GM19452 (cell line): ENCODE measurements around the gene GSTCD.
"Not testable (repeated sequence)": the region's sequence is repeated elsewhere in the genome, so short reads cannot be mapped to it uniquely, and the experiment has no call there.

ENCODE experiments used
- ATAC-seq: cut with Tn5 transposase; IDR thresholded peaks from one replicate; pipeline ENCODE4 v1.9.1; 2021; ENCODE audit not compliant: unreplicated experiment

GSTCD gene

DNA sequence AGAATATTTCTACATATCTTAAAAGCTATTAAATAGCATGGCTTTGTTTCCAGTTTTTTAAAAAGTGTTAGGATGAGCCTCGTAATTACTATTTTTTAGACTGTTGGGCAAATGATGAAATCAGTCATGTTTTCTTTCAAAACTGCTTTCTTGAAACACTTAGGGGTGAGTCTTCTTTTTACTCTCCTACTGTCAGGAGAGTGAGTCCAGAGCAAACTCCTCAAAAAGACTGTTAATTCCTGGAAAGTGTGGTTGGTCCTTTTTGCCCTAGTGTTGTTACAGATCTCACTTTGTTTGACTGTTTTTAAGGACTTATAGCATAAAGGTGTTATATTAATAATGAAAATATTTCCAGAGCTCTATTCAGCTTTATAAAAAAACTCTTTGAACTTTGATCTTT is 6.3 kb downstream of the GSTCD start:
- ATAC-seq, result no peak

DNA sequence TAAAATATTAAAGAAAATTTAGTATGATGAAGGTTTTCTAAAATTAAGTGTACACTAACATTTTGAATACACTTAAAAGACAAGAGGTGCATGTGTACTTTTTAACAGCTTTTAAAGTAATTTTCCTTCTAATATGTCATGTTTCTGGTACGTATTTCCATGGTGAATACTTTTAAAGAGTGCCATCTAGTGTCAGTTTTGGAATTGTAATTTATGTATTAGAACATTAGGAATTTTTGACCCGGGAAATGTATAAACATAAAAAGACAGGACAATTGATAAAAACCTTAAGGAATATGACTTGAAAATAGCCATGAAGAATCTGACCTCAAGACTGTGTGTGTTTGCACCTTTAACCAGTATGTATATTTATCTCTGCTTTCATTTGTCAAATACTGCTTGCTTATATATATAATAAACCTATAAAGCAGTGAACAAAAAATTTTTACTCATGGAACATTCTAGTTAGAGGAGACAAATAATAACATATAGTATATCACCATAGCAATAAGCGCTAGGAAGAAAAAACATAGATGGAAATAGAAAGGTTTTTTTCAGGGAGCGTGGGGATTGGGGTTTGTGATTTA is 7.2 kb downstream of the GSTCD start:
- ATAC-seq, result no peak

DNA sequence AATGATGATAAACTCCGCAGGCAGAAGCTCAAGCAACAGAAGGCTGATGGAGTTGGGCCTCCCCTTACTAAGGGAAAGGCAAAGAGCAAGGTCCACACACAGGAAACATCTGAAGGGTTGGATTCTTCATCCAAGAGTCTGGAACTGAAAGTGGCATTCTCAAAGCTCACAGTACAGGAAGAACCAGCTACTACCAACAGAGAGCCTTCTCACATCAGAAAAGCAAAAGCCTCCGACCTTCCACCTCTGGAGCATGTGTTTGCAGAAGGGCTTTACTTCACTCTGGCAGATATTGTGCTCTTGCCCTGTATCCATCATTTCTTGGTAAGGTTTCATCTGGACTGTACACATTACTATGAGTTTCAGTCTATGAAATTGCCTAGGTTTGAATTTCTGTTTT is 10.6 kb downstream of the GSTCD start:
- ATAC-seq, result no peak

DNA sequence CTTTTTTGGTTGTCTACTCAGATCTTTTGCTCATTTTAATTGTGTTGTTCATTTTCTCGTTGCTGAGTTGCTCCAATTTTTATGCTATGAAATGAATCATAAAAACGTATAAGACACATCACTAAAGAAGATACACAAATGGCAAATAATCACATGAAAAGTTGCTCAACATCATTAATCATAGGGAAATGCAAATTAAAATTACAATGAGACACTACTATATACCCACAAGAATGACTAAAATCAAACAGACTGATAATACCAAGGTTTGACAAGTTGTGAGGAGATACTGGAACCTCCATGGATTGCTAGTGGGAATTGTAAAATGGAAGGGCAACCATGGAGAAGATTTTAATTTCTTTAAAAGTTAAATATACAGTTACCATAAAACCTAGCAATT is 17.0 kb downstream of the GSTCD start:
- no peak for ATAC-seq

DNA sequence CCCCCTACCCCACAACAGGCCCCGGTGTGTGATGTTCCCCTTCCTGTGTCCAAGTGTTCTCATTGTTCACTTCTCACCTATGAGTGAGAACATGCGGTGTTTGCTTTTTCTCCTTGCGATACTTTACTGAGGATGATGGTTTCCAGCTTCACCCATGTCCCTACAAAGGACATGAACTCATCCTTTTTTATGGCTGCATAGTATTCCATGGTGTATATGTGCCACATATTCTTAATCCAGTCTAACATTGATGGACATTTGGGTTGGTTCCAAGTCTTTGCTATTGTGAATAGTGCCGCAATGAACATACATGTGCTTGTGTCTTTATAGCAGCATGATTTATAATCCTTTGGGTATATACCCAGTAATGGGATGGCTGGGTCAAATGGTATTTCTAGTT is 21.3 kb downstream of the GSTCD start:
- ATAC-seq, result not testable (repeated sequence)

DNA sequence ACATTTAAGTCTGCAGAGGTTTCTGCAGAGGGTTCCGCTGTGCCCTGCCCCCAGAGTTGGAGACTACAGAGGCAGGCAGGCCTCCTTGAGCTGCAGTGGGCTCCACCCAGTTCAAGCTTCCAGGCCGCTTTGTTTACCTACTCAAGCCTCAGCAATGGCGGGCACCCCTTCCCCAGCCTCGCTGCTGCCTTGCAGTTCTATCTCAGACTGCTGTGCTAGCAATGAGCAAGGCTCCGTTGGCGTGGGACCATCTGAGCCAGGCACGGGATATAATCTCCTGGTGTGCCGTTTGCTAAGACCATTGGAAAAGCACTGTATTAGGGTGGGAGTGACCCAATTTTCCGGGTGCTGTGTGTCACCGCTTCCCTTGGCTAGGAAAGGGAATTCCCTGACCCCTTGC is 26.6 kb downstream of the GSTCD start:
- not testable (repeated sequence) for ATAC-seq

DNA sequence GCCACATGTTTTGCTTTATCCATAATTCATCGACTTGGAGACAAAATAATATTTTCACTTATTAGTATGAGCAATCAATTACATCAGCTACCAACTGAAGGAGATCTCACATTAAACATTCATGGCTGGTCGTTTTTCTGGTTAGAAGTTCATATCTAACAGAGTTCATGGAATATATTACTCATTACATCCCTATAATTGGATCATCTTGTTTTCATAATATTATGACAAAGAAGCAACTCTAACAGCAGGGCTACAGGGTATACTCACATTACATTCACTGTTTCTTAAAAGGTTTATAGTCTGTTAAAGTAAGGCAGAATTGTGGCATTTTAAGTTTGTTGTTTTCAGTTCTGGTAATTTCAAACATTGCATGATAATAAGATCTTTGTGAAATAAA is 33.0 kb downstream of the GSTCD start:
- ATAC-seq, result no peak

DNA sequence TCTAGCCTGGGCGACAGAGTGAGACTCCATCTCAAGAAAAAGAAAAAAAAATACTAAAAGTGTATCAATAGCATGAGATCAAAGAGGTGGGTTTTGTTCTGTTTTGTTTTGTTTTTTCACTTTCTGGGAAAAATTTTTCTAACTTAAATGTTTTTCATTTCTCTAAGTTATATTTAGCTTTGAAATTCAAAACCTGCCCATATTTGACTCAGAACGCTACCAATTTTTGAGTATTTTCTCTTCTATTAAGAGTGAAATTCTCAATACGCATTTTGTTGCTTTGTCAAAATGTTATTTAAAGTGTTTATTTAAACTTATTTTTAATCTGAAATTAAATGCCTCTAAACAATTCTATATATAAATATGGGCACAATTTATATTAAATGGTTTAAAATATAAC is 39.6 kb downstream of the GSTCD start:
- no peak for ATAC-seq

DNA sequence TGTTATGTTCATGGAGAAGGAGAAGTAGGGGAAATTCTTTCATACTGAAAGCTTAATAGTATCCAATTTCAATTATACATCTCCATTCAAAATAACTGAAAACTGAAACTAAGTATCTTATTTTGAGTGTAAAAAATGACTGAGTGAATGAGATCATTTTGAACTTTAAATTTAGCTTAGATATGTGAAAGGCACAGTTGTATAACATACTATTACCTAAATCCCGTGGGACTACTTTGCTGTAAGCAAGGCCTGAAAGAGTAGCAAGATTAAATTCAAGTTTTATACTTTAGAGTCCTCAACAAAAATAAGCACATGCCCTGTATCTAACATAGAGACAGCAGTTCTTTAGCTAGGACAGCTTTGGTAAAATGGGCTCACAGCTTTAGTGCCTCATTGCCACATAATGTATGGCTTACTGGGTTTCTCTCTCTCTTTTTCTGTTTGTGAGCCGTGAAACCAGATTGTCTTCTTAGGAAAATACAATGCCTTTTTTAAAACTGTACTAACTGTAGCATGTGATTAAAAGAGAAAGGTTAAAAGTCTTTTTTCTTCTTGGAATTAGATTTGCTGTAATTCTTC is 43.2 kb downstream of the GSTCD start:
- no peak for ATAC-seq

DNA sequence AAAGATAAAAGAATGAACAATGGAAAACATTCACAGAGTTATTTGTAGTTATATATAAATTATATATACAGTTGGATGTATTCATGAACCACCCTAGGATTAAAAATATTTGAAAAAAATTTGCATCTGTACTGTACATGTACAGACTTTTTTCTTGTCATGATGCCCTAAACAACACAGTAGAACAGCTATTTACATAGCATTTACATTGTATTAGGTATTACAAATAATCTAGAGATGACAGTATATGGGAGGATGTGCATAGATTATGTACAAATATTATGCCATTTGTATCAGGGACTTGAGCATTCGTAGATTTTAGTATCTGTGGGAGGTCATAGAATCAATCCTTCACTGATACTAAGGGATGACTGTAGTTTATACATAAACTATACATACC is 44.8 kb downstream of the GSTCD start:
- no peak for ATAC-seq

DNA sequence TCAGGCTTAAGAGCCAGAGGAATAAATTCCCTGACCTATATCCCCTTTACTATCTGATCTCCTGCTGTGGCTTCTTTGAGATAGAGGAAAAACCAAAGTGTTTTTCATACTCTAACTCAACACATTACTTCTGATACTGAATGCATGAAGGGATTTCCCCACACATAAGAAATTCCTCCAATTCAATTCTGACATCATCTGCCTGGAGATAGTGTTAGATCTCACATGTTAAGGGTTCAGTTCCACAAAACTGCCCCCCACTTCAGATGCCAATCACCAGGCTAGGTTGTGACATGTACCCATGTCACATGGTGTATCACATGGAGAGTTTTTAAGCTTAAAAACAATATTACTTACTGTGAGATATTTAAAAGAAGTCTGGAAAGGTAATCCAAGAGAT is 46.8 kb downstream of the GSTCD start:
- ATAC-seq, result no peak

DNA sequence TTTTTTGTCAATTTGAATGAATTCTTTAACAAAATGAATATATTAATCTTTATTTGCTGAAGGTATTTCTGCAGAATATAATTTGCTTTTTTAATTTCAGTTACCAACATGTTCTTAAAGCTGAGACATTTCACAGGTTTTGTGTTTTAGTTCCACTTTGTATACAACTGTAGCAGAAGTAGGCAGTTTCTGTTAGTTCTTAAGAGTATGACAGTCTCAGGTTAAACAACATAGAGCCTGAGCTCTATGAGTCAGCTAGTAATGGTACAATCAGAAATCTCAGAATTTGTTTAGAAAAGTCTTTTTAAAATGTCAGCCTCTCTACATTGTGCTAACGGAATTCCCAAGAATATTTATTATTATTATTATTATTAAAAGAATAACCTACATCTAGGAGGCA is 50.4 kb downstream of the GSTCD start:
- ATAC-seq, result no peak

DNA sequence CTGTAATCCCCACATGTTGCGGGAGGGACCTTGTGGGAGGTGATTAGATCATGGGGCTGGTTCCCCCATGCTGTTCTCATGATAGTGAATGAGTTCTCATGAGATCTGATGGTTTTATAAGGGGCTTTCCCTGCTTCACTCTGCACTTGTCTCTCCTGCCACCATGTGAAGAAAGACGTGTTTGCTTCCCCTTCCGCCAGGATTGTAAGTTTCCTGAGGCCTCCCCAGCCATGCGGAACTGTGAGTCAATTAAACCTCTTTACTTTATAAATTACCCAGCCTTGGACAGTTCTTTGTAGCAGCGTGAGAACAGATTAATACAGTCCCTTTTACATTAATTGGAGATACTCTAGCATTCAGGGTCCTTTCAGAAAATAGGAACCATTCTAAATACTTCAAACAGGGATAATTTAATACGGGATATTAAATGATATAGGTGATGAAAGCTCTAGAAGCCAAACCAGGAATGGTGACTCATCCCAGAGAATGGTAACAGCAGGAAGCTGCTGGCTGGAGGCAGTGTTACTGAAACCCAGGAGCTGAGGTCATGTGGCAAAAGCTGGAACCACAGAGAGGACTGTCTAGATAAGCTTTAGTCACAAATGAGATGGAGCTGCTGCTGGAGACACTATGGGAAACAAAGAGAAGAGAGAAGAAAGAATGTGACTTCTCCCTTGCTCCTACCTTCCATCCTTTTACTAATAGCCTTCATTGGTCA is 57.3 kb downstream of the GSTCD start:
- no peak for ATAC-seq

DNA sequence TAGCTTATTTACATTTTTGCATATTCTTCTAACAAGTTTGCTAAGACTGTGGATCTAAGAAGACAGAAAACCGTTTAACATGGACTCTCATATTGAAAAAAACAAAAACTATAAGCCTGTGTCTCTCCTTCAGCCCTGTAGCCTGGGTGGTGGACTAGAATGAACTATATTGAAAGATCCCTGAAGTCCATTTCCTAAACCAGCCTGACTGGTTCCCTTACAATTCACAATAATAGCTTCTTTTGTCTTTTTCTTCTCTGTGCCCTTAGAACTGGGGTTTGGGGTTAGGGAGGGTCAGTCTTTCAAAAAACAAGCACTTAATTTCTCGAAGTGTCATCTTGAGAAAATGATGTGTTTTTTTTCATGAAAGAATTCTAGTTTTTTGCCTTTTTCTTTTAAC is 59.0 kb downstream of the GSTCD start:
- no peak for ATAC-seq

DNA sequence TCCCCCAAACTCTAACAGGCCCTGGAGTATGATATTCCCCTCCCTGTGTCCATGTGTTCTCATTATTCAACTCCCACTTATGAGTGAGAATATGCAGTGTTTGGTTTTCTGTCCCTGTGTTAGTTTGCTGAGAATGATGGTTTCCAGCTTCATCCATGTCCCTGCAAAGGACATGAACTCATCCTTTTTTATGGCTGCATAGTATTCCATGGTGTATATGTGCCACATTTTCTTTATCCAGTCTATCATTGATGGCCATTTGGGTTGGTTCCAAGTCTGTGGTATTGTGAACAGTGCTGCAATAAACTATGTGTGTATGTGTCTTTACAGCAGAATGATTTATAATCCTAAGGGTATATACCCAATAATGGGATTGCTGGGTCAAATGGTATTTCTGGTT is 61.9 kb downstream of the GSTCD start:
- not testable (repeated sequence) for ATAC-seq

DNA sequence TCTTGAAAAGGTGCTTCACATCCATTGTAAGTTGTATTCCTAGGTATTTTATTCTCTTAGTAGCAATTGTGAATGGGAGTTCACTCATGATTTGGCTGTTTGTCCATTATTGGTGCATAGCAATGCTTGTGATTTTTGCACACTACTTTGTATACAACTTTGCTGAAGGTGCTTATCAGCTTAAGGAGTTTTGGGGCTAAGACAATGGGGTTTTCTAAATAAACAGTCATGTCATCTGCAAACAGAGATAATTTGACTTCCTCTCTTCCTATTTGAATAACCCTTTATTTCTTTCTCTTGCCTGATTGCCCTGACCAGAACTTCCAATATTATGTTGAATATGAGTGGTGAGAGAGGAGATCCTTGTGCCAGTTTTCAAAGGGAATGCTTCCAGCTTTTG is 63.5 kb downstream of the GSTCD start:
- not testable (repeated sequence) for ATAC-seq

DNA sequence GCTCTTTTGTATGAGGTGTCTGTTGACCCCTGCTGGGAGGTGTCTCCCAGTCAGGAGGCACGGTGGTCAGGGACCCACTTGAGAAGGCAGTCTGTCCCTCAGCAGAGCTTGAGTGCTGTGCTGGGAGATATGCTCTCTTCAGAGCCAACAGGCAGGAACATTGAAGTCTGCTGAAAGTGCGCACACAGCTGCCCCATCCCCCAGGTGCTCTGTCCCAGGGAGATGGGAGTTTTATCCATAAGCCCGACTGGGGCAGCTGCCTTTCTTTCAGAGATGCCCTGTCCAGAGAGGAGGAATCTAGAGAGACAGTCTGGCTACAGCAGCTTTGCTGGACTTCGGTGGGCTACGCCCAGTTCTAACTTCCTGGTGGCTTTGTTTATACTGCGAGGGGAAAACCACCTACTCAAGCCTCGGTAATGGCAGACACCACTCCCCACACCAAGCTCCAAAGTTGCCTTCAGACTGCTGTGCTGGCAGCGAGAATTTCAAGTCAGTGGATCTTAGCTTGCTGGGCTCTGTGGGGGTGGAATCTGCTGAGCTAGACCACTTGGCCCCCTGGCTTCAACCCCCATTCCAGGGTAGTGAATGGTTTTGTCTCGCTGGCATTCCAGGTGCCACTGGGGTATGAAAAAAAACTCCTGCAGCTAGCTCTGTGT is 67.3 kb downstream of the GSTCD start:
- ATAC-seq, result not testable (repeated sequence)

DNA sequence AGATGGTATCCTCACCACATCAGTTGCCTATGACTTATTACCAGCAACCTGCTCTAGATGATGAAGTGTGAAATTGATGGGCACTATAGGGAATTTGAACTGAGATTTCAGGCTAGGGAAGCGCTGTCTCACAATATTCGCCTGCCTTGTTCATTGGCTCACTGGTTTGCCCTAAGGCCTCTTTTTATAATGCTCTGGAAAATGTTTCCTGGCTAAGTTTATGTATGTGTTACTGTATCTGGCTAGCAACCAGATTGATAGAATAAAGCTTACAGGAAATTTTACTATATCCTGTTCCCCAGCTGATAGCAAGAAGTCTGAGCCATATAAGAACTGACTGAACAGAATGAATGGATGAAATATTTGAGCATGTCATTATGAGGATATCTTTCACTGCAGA is 71.6 kb downstream of the GSTCD start:
- ATAC-seq, result no peak

DNA sequence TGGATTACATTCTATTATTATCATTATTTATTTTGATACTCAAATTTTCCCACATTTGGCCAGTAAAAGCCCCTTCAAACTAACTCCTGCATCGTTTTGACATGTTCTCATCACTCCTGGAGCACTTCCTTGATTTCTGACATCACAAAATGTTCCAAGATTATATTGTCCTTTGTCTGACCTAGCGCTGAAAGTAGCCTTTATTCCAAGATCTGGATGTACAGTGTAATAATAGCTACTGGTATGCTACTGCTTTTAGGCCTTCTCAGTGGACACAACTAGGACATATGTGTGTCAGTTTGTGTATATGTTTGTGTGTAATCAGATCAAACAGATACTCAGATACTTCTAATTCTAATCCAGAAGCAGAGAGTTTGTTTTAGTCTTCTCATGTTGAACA is 76.2 kb downstream of the GSTCD start:
- no peak for ATAC-seq

DNA sequence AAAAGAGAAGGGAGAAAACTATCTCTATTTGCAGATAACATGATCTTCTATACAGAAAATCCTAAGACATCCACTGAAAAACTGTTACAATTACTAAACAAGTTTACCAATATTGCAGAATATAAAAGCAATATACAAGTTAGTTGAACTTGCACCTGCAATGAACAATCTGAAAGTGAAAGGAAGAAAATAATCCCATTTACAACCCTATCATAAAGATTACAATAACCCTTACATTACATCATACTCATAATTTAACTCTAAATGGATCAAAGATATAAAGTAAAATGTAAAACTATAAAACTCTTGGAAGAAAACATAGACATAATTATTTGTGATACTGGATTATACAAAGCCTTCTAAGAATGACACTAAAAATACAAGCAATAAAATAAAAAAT is 77.2 kb downstream of the GSTCD start:
- ATAC-seq, result no peak

DNA sequence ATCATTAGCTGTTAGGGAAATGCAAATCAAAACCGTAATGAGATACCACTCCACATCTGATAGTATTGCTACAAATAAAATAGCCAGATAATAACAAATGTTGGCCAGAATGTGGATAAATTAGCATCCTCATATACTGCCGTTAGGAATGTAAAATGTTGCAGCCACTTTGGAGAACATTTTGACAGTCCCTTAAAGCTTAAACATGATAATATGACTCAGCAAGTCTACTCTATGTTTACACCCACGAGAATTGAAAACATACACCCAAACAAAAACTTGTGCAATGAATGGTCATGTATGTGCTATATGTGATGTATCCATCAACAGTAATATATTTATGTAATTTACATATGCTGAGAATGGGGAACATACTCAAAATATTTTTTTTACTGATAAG is 78.2 kb downstream of the GSTCD start:
- ATAC-seq, result no peak

DNA sequence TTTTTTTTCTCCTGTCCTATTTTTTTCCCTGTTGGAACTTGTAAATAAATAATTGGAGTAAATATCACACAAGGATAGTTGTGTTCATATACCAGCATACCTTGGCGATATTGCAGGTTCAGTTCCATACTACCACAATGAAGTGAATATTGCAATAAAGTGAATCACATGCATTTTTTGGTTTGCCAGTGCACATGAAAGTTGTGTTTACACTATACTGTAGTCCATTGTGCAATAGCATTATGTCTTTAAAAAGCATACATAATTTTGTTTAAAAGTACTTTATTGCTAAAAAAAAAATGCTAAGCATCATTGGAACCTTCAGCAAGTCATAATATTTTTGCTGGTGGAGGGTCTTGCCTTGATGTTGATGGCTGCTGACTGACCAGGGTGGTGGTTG is 88.6 kb downstream of the GSTCD start:
- no peak for ATAC-seq
